Colonic mucosa (tissue), 4 donors: ENCODE results near the gene SLC6A6. TPM values are rescaled to one million over a fixed set of nuclear protein-coding genes. Genes with fewer than 3 reads are reported as not detected.

Experiments
- DNase-seq: peaks from one replicate; pipeline ENCODE4 v3.0.0-alpha.2; 2020
- H3K27ac ChIP-seq: fragments of 200-600 bp; one replicate; pipeline ENCODE4 v1.8.0; 2021
- H3K27me3 ChIP-seq: fragments of 200-600 bp; one replicate; pipeline ENCODE4 v1.8.0; 2021
- H3K36me3 ChIP-seq: fragments of 200-600 bp; one replicate; pipeline ENCODE4 v1.8.0; 2021
- H3K4me1 ChIP-seq: fragments of 200-600 bp; one replicate; pipeline ENCODE4 v1.8.0; 2021; ENCODE audit warnings: mild to moderate bottlenecking
- H3K4me3 ChIP-seq: fragments of 200-600 bp; one replicate; pipeline ENCODE4 v1.8.0; 2021
- H3K9ac ChIP-seq, 2 donors: one replicate each; pipeline ENCODE4 v1.7.0; 2013; ENCODE audit warnings: control low read depth in 2 of 2, low read depth in 2 of 2, low read length in 2 of 2
- H3K9me3 ChIP-seq: fragments of 200-600 bp; one replicate; pipeline ENCODE4 v1.8.0; 2021
- CTCF ChIP-seq: fragments of 200-600 bp; IDR thresholded peaks from one replicate; pipeline ENCODE4 v1.8.0; 2022; ENCODE audit warnings: antibody characterized with exemption, mild to moderate bottlenecking
- intact Hi-C: fragments of 100-400 bp; cut with DNase I; formaldehyde crosslinking; loops from one replicate; pipeline ENCODE4 v1.14.1; 2022
- total RNA-seq, 2 donors: library from RNA; stranded (reverse); fragmentation: NEBNext Ultra II Directional in 1 of 2; extraction: Animal tissue kit (Norgen Biotek cat#: 25700) in 1 of 2; gene quantifications; one replicate each; pipeline ENCODE4 v1.2.1, GENCODE V29; 2021
- donor health status: healthy.
- donor health status: DM: no; HTN: no; CAD: no.
- donor health status: DM: no; HTN: no; CAD: no.

Gene SLC6A6
- total RNA-seq, 2 donors from 2014 or later, result 7.2 to 13.0 TPM

GRCh38 chr3:14462738-14463137, 60.3 kb downstream of the SLC6A6 start:
- H3K4me3 ChIP-seq, result no peak overlapping the region
- intact Hi-C loops, result loop anchor here (2.0 kb wide), 1 partner anchor 200 kb away; no protein-coding TSS in a partner anchor
- H3K36me3 ChIP-seq, result no peaks in the 10 kb centered on the region
- no peak overlapping the region for H3K27ac ChIP-seq
- no peaks in the 10 kb centered on the region for H3K4me1 ChIP-seq
- H3K9me3 ChIP-seq, result no peaks in the 10 kb centered on the region
- no peaks in the 10 kb centered on the region for H3K27me3 ChIP-seq
- no peak overlapping the region for H3K9ac ChIP-seq
- TF ChIP-seq CTCF, result no peak
- DNase-seq, result no peak

GRCh38 chr3:14463330-14464140, 61.1 kb downstream of the SLC6A6 start:
- Histone ChIP-seq H3K4me1 (no peaks in the 10 kb centered on the region), H3K9me3 (no peaks in the 10 kb centered on the region), H3K36me3 (no peaks in the 10 kb centered on the region), H3K27me3 (no peaks in the 10 kb centered on the region), H3K9ac (no peak overlapping the region), H3K27ac (no peak overlapping the region), H3K4me3 (no peak overlapping the region)
- intact Hi-C loops, result loop anchor here (2.0 kb wide), 1 partner anchor 201 kb away; no protein-coding TSS in a partner anchor
- TF ChIP-seq CTCF, result no peak
- DNase-seq, result no peak

GRCh38 chr3:14464141-14464465, 61.7 kb downstream of the SLC6A6 start:
- H3K27me3 ChIP-seq, result no peaks in the 10 kb centered on the region
- H3K9ac ChIP-seq, result no peak overlapping the region
- no peaks in the 10 kb centered on the region for H3K9me3 ChIP-seq
- H3K4me1 ChIP-seq, result no peaks in the 10 kb centered on the region
- no peaks in the 10 kb centered on the region for H3K36me3 ChIP-seq
- DNase-seq, result no peak
- intact Hi-C loops, result no loop called here
- H3K27ac ChIP-seq, result no peak overlapping the region
- no peak overlapping the region for H3K4me3 ChIP-seq
- no peak for TF ChIP-seq CTCF

- no peaks in the 10 kb centered on the region for H3K36me3 ChIP-seq
These were observed 62.1 kb downstream of the SLC6A6 start for GRCh38 chr3:14464521-14464920.

GRCh38 chr3:14465425-14465824, 63.0 kb downstream of the SLC6A6 start:
- no peaks in the 10 kb centered on the region for H3K36me3 ChIP-seq
- H3K27me3 ChIP-seq, result no peaks in the 10 kb centered on the region
- H3K4me3 ChIP-seq, result no peak overlapping the region
- no peak for TF ChIP-seq CTCF
- intact Hi-C loops, result no loop called here
- H3K9me3 ChIP-seq, result no peaks in the 10 kb centered on the region
- no peak for DNase-seq
- H3K9ac ChIP-seq, result no peak overlapping the region
- no peaks in the 10 kb centered on the region for H3K4me1 ChIP-seq
- H3K27ac ChIP-seq, result no peak overlapping the region

More at GRCh38 chr3:14464521-14464920, 62.1 kb downstream of the SLC6A6 start:
- Histone ChIP-seq H3K4me3 (no peak overlapping the region), H3K9ac (no peak overlapping the region), H3K27ac (no peak overlapping the region), H3K9me3 (no peaks in the 10 kb centered on the region), H3K27me3 (no peaks in the 10 kb centered on the region), H3K4me1 (no peaks in the 10 kb centered on the region)
- TF ChIP-seq CTCF, result no peak
- intact Hi-C loops, result no loop called here
- DNase-seq, result no peak
